GM18520 (cell line): ENCODE data around the gene KCNK6.

Experiments
- ATAC-seq: cut with Tn5 transposase; IDR thresholded peaks from one replicate; pipeline ENCODE4 v1.9.1; 2021; ENCODE audit not compliant: unreplicated experiment

The KCNK6 gene

GRCh38 chr19:38294090-38294489 is 25.6 kb upstream of the KCNK6 start:
- ATAC-seq: no peak

- ATAC-seq: no peak
Measured at GRCh38 chr19:38298821-38299680, 20.6 kb upstream of the KCNK6 start.

DNA sequence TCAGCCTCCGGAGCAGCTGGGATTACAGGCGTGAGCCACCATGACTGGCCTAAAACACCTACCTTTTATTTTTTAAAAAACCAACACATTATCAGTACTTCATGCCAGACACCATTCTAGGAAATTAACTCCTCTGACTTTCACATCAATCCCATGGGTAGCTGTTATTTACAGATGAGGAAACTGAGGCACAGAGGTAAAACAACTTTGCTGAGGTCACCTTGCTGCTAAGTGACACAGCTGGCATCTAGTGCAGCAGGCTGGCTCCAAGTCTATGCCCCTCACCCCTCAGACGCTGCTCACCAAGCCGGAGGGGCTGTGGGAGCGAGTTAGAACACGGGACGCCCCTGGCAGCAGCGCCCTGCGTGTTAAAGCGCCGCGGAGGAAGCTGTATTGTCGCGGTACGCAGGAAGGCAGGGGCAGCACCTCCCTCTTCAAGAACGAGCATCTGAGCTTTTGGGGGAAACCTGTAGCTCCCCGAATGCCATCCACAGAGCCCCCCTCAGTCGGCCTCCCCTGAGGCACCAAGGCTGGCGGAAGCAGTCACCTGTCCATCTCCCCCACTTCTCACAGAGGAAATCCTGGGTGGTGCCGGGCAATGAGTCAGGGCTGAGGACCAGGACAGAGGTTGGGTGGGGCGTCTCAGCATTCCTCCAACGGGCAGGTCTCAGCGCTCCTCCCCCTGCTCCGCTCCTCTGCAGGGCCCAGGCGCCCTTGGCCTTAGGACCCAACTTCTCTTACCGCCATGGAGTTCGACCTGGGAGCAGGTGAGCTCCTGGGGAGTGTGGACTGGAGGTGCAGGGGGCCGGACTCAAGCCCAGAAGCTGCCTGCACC is 15.9 kb upstream of the KCNK6 start, which contains the start of gene C19orf33:
TSS of gene C19orf33 (plus strand) at position 735 of the 835 bp plus-strand sequence. CDS start at position 746, 11 bp downstream.
- no peak for ATAC-seq

DNA sequence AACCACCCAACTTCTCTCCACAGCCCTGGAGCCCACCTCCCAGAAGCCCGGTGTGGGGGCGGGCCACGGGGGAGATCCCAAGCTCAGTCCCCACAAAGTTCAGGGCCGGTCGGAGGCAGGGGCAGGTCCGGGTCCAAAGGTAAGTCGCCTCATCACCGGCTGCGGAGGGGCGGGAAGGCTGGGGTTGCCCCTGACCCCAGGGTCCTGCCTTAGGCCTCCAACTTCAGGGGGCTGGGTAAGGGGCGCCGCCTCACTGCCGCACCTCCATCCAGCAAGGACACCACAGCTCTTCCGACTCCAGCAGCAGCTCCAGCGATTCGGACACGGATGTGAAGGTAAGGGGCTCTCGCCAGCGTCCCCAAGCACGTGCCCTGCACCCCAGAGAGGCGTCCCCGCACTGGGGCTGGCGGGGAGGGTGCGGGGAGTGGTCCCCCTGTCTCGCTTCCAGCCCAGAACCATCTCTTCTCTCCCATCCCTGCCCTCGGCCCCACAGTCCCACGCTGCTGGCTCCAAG is 15.2 kb upstream of the KCNK6 start:
- no peak for ATAC-seq

DNA sequence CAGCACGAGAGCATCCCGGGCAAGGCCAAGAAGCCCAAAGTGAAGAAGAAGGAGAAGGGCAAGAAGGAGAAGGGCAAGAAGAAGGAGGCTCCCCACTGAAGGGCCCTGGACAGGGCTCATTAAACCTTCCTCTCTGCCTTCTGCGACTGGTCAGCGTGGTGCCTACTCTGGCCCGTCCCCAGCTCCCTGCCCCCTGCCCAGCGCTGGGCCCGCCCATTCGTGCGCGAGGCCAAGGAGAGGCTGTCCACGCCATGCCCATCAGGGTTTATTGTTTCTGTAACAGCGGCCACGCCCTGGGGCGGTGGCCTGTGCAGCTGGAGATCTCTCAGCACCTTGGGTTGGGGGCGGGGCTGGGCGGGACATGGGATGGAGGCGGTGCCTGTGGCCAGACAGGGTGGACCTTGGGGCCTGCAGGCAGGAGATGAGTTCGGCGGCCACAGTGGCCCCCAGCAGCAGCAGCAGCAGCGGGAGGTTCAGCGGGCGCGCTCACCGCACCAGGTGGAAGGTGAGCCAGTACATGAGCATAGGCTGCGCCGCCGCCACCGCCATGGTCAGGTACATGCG is 14.7 kb upstream of the KCNK6 start:
- ATAC-seq: no peak

DNA sequence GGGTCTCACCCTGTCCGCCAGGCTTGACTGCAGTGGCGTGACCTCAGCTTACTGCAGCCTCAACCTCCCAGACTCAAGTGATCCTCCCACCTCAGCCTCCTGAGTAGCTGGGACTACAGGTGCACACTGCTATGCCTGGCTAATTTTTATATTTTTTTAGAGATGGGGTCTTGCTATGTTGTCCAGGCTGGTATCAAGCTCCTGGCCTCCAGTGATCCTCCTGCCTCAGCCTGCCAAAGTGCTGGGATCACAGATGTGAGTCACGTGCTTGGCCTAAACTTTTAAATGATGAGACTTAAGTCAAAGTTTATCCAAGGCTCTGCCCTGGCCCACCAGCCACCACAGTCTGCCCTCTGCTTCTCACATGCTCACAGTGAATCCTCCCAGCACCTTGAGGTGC is 13.4 kb upstream of the KCNK6 start:
- no peak for ATAC-seq

GRCh38 chr19:38307076-38307475 is 12.6 kb upstream of the KCNK6 start:
- ATAC-seq: no peak

DNA sequence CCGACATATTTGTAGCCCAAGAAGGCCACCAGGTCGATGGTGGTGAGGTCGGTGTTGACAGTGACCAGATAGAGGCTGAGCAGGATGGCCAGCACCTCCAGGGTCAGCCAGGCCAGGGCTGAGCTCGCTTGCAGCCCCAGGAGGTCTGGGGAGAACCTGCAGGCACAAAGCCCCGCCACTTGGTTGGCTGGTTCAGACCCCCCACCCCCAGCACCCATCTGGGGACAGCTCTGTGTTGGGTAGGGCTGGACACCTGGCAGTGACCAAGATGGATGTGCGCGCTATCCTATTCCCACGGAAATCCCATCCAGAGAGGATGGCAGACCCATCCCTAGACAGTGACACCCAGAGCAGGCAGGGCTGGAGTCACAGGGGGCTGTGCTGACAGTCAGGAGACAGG is 12.0 kb upstream of the KCNK6 start:
- no peak for ATAC-seq

DNA sequence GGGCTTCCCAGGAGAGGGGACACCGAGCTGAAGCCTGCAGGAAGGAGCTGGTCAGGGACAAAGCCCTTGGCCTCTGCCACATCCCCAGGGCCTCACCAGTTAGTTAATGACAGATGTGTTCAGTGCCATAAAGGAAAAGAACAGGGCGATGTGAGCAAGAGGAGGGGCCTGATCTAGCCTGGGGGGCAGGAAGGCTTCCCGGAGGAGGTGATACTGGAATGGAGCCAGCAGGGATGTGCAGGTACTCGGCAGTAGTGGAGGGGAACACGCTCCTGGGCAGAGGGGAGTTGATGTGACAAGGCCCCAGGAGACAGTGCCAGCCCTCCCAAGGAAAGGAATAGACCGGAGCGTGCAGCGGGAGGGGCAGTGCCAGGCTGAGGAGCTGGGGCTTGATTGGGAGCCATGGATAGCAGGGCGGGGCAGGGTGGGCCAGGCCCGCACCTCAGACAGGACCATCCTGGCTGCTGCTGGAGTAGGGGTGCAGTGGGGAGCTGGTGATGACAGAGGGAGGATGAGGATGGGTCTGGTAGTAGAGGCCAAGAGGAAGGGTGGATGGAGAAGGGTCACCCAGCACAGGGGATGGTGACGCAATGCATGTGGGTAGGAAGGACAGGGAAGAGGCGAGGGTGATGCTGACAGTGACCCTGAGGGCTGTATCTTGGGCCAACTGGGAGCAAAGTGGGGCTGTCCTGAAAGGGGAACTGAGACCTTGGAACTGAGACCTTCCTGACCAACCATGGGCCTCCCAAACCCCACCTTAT is 11.5 kb upstream of the KCNK6 start:
- no peak for ATAC-seq

GRCh38 chr19:38308926-38309614 is 10.6 kb upstream of the KCNK6 start:
- no peak for ATAC-seq

DNA sequence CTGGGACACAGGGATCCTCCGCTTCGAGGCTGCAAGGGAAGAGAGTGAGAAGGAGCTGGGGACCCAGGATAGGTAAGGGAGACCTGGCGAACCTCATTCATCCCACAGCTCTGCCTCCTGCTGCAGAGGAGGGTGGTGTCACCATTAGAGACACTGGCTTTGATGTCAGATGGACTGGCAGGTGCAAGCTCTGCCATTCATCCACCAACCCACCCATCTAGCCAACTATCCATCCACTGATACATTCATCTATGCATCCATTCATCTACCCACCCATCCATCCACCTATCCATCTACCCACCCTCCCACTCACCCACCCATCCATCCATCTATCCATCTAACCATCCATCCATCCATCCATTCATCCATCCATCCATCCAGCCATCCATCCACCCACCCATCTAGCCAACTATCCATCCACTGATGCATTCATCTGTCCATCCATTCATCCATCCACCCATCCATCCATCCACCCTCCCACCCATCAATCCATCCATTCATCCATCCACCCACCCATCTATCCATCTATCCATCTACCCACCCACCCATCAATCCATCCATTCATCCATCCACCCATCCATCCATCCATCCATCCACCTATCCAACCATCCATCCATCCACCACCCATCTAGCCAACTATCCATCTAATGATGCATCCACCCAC is 9.9 kb upstream of the KCNK6 start:
- no peak for ATAC-seq

- ATAC-seq: no peak
Measured at GRCh38 chr19:38310279-38310670, 9.4 kb upstream of the KCNK6 start.

DNA sequence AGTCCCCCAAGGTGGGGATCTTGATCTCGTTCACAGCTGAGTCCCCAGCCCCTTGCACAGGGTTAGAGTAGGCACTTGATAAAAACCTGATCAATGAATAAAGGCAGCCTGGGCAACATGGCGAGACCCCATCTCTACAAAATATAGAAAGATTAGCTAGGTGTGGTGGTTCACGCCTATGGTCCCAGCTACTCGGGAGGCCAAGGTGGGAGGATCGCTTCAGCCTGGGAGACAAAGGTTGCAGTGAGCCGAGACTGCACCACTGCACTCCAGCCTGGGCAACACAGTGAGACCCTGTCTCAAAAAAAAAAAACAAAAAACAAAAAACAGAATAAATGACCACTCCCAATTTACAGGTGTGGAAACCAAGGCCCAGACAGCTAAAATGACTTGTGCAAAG is 8.7 kb upstream of the KCNK6 start:
- ATAC-seq: no peak

GRCh38 chr19:38315657-38316476 is 3.8 kb upstream of the KCNK6 start, which contains the start of gene YIF1B:
Gene YIF1B (minus strand): TSS chr19:38315947. CDS start chr19:38315917, 30 bp downstream.
- peak; percentile 85 for ATAC-seq

- ATAC-seq: no peak
Measured at GRCh38 chr19:38316477-38317067, 3.1 kb upstream of the KCNK6 start.

GRCh38 chr19:38317104-38317612 is 2.5 kb upstream of the KCNK6 start:
- ATAC-seq: no peak

GRCh38 chr19:38318660-38319059 is 985 bp upstream of the KCNK6 start:
- ATAC-seq: no peak

DNA sequence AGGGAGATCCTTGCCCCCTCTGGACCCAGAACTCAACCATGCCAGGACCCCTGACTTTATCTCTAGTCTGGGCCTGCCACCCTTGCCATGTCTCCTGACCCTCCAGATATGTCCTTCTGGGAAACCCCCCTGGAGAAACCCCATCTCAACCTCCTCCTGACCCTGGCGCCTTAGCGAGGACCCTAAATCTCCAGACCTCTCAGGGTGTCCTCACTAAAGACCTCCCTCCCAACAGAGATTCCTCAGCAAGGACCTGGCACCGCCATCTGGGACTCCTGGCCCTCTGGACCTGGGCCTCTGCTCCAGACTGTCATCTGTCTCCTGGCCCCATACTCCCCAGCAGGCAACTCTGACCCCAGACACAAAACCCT is 1.3 kb downstream of the KCNK6 start:
- ATAC-seq: no peak
